RWPE1 (cell line): ENCODE data around the gene SLC16A8.

Source experiments
- CTCF ChIA-PET: fragments of 350-600 bp; sonication (Branson Sonifier 250); formaldehyde crosslinking; extraction: SDS; loops from one replicate; lab custom pipeline; 2021; lab: Yijun Ruan, JAX
- POLR2A ChIA-PET: fragments of 400-600 bp; formaldehyde crosslinking; extraction: SDS; loops from one replicate; lab custom pipeline; 2020; ENCODE audit warnings: antibody characterized with exemption; ENCODE audit not compliant: low non-redundant PET; lab: Yijun Ruan, JAX
- DNase-seq: peaks from one replicate; pipeline ENCODE4 v3.0.0; 2012; ENCODE audit warnings: low spot score
- H3K27ac ChIP-seq: fragments of 450-650 bp; 2 replicates; pipeline ENCODE4 v1.5.1; 2017
- CTCF ChIP-seq: fragments of 450-650 bp; conservative IDR thresholded peaks from 2 replicates; pipeline ENCODE4 v1.5.1; 2017; ENCODE audit warnings: low read depth, mild to moderate bottlenecking

Gene SLC16A8

GRCh38 chr22:38129021-38129420, 45.0 kb upstream of the SLC16A8 start:
- TF ChIP-seq CTCF = no peak
- ChIA-PET CTCF (interaction anchor here (0.5 kb wide), 1 partner anchor 523 kb away, joined by 5 read pairs; no protein-coding TSS in a partner anchor), POLR2A (no interaction called here)
- H3K27ac ChIP-seq = no peak overlapping the region
- DNase-seq = no peak

- DNase-seq = no peak
- no peak overlapping the region; the same call in 1 of the 2 replicates for H3K27ac ChIP-seq
- POLR2A ChIA-PET = no interaction called here
- no peak for TF ChIP-seq CTCF
- CTCF ChIA-PET = no interaction called here
Measured at GRCh38 chr22:38127869-38128268, 43.9 kb upstream of the SLC16A8 start.

- no peak overlapping the region; the same call in 1 of the 2 replicates for H3K27ac ChIP-seq
- POLR2A ChIA-PET = no interaction called here
- DNase-seq = no peak
- TF ChIP-seq CTCF = no peak
- CTCF ChIA-PET = no interaction called here
Measured at GRCh38 chr22:38126928-38127668, 43.1 kb upstream of the SLC16A8 start.

- POLR2A ChIA-PET = no interaction called here
- no peak for TF ChIP-seq CTCF
- DNase-seq = no peak
- H3K27ac ChIP-seq = peak overlapping the region; percentile 72
- CTCF ChIA-PET = no interaction called here
Measured at GRCh38 chr22:38125751-38126201, 41.8 kb upstream of the SLC16A8 start.

GRCh38 chr22:38125038-38125610, 41.1 kb upstream of the SLC16A8 start:
- no peak for DNase-seq
- no peak for TF ChIP-seq CTCF

GRCh38 chr22:38124236-38124974, 40.4 kb upstream of the SLC16A8 start:
- H3K27ac ChIP-seq = peak overlapping the region; percentile 72
- ChIA-PET CTCF (interaction anchor here (0.5 to 0.6 kb wide), 3 partner anchors 11 to 1396 kb away, joined by 3 read pairs; partner anchors contain the start of gene BAIAP2L2), POLR2A (no interaction called here)
- TF ChIP-seq CTCF = no peak
- peak; percentile 68 for DNase-seq

More at GRCh38 chr22:38125038-38125610, 41.1 kb upstream of the SLC16A8 start:
- ChIA-PET CTCF (no interaction called here), POLR2A (no interaction called here)
- peak overlapping the region; percentile 72 for H3K27ac ChIP-seq
